Duodenal mucosa (tissue), 2 donors: Measurements from ENCODE around the gene VEGFA.
A peak's percentile ranks its signal among the peaks of the same experiment; 100 is the strongest.
"Not testable (repeated sequence)": the region's sequence is repeated elsewhere in the genome, so short reads cannot be mapped to it uniquely, and the experiment has no call there.

Source experiments
- H3K27ac ChIP-seq: one replicate; pipeline ENCODE4 v1.7.0; 2013; ENCODE audit warnings: low read depth, low read length
- H3K27me3 ChIP-seq, 2 donors: one replicate each; pipeline ENCODE4 v1.7.0; 2013; ENCODE audit warnings: low read length in 2 of 2, control low read depth in 1 of 2; ENCODE audit not compliant: insufficient read depth in 2 of 2, control insufficient read depth in 1 of 2
- H3K36me3 ChIP-seq, 2 donors: one replicate each; pipeline ENCODE4 v1.7.0; 2013; ENCODE audit warnings: low read length in 2 of 2, control low read depth in 1 of 2; ENCODE audit not compliant: insufficient read depth in 2 of 2, control insufficient read depth in 1 of 2
- H3K4me1 ChIP-seq, 2 donors: one replicate each; pipeline ENCODE4 v1.7.0; 2013; ENCODE audit warnings: low read length in 2 of 2, control low read depth in 1 of 2; ENCODE audit not compliant: insufficient read depth in 2 of 2, control insufficient read depth in 1 of 2
- H3K4me3 ChIP-seq, 2 donors: one replicate each; pipeline ENCODE4 v1.7.0; 2013; ENCODE audit warnings: low read length in 2 of 2, low read depth in 1 of 2
- H3K9ac ChIP-seq, 2 donors: one replicate each; pipeline ENCODE4 v1.7.0; 2013; ENCODE audit warnings: low read length in 2 of 2, low read depth in 1 of 2
- H3K9me3 ChIP-seq, 2 donors: one replicate each; pipeline ENCODE4 v1.7.0; 2013; ENCODE audit warnings: low read length in 2 of 2, control low read depth in 1 of 2; ENCODE audit not compliant: control insufficient read depth in 1 of 2

Gene VEGFA

GRCh38 chr6:43812850-43813578 is 43.0 kb downstream of the VEGFA start:
- H3K9ac ChIP-seq: peak overlapping the region in 1 of 2 donors; percentile 25
- peaks cover 46 to 60% of the 10 kb centered on the region in 2 donors for H3K4me1 ChIP-seq
- no peaks in the 10 kb centered on the region for H3K9me3 ChIP-seq
- H3K27me3 ChIP-seq: no peaks in the 10 kb centered on the region
- peak overlapping the region; percentile 79 for H3K27ac ChIP-seq
- peak overlapping the region in 1 of 2 donors; percentile 8 for H3K4me3 ChIP-seq
- no peaks in the 10 kb centered on the region for H3K36me3 ChIP-seq

- Histone ChIP-seq H3K27ac (peak overlapping the region; percentile 32), H3K27me3 (no peaks in the 10 kb centered on the region), H3K4me1 (peaks cover 46 to 58% of the 10 kb centered on the region in 2 donors), H3K36me3 (no peaks in the 10 kb centered on the region), H3K4me3 (no peak overlapping the region), H3K9me3 (no peaks in the 10 kb centered on the region), H3K9ac (peak overlapping the region in 1 of 2 donors; percentile 8)
Measured at GRCh38 chr6:43814111-43814510, 44.1 kb downstream of the VEGFA start.

GRCh38 chr6:43814865-43815264 is 44.9 kb downstream of the VEGFA start:
- Histone ChIP-seq H3K4me1 (peaks cover 48 to 57% of the 10 kb centered on the region in 2 donors), H3K9me3 (no peaks in the 10 kb centered on the region), H3K27me3 (no peaks in the 10 kb centered on the region), H3K36me3 (no peaks in the 10 kb centered on the region), H3K9ac (peak overlapping the region in 1 of 2 donors; percentile 35), H3K27ac (no peak overlapping the region), H3K4me3 (no peak overlapping the region)

- no peak overlapping the region for H3K27ac ChIP-seq
- H3K27me3 ChIP-seq: no peaks in the 10 kb centered on the region
Measured at GRCh38 chr6:43817192-43817591, 47.2 kb downstream of the VEGFA start.

DNA sequence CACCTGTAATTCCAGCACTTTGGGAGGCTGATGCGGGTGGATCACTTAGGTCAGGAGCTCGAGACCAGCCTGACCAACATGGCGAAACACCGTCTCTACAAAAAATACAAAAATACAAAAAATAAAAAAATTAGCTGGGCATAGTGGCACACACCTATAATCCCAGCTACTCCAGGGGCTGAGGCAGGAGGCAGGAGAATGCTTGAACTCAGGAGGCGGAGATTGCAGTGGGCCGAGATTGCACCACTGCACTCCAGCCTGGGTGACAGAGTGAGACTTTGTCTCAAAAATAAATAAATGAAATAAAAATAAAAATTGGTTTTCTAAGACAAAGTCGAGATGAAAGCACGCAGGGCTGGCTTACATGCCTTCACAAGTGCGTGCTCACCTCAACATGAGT is 49.0 kb downstream of the VEGFA start:
- H3K36me3 ChIP-seq, H3K27ac ChIP-seq, H3K4me3 ChIP-seq, H3K27me3 ChIP-seq, H3K9me3 ChIP-seq, H3K9ac ChIP-seq: not testable (repeated sequence)
- peaks cover 37 to 38% of the 10 kb centered on the region in 2 donors for H3K4me1 ChIP-seq

More at GRCh38 chr6:43817192-43817591, 47.2 kb downstream of the VEGFA start:
- H3K36me3 ChIP-seq: no peaks in the 10 kb centered on the region
- H3K9ac ChIP-seq: no peak overlapping the region
- no peak overlapping the region for H3K4me3 ChIP-seq
- peaks cover 37 to 40% of the 10 kb centered on the region in 2 donors for H3K4me1 ChIP-seq
- no peaks in the 10 kb centered on the region for H3K9me3 ChIP-seq

DNA sequence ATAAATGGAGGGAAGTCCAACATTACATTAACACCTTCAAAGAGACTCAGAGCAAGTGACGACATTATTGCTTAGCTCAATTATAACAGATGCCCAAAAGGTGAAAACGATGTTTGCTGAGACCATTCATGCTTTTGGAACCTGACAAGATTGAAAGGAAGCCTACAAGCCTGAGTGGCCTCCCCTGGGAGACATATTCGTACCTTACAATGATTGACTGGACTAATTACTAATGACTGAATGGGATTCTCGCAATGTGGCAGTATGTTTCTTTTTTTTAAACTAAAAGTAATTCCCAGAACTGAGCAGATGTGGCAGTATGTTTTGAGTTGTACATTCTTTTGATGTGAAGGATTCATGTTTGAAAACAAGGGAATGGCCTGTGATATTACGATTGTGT is 49.9 kb downstream of the VEGFA start:
- Histone ChIP-seq H3K27me3 (no peaks in the 10 kb centered on the region), H3K27ac (no peak overlapping the region), H3K9ac (no peak overlapping the region), H3K4me3 (no peak overlapping the region), H3K4me1 (peaks cover 37 to 40% of the 10 kb centered on the region in 2 donors), H3K36me3 (no peaks in the 10 kb centered on the region), H3K9me3 (no peaks in the 10 kb centered on the region)

DNA sequence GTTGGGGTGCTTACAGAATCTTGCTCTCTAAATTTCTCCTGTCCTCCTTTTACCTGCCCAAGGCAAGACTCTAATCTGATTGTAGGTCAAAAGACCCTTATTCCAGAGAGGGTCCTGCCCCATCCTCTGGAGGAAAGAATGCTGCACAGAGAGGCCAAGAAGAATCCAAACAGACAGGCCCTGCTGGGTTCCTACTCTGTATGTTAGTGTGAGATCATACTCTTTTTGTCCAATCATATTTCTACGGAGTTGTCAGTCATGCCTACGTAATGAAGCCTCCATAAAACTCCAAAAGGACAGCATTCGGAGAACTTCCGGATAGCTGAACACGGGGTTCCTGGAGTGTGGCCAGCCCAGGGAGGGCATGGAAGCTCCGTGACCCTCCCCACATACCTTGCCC is 50.5 kb downstream of the VEGFA start:
- Histone ChIP-seq H3K27me3 (no peaks in the 10 kb centered on the region), H3K36me3 (no peaks in the 10 kb centered on the region), H3K4me1 (peaks cover 39 to 40% of the 10 kb centered on the region in 2 donors), H3K4me3 (no peak overlapping the region), H3K9me3 (no peaks in the 10 kb centered on the region), H3K9ac (no peak overlapping the region), H3K27ac (no peak overlapping the region)

- H3K36me3 ChIP-seq: no peaks in the 10 kb centered on the region
- H3K9me3 ChIP-seq: no peaks in the 10 kb centered on the region
Measured at GRCh38 chr6:43821101-43821886, 51.3 kb downstream of the VEGFA start.

GRCh38 chr6:43823390-43823789 is 53.4 kb downstream of the VEGFA start:
- peak overlapping the region; percentile 34 for H3K27ac ChIP-seq
- peak overlapping the region in 1 of 2 donors; percentile 44 for H3K9ac ChIP-seq

More at GRCh38 chr6:43821101-43821886, 51.3 kb downstream of the VEGFA start:
- no peak overlapping the region for H3K4me3 ChIP-seq
- H3K27ac ChIP-seq: no peak overlapping the region
- no peak overlapping the region for H3K9ac ChIP-seq
- H3K27me3 ChIP-seq: no peaks in the 10 kb centered on the region
- H3K4me1 ChIP-seq: peaks cover 46 to 47% of the 10 kb centered on the region in 2 donors

More at GRCh38 chr6:43823390-43823789, 53.4 kb downstream of the VEGFA start:
- H3K36me3 ChIP-seq: no peaks in the 10 kb centered on the region
- H3K4me3 ChIP-seq: peak overlapping the region in 1 of 2 donors; percentile 30
- peaks cover 39 to 42% of the 10 kb centered on the region in 2 donors for H3K4me1 ChIP-seq
- no peaks in the 10 kb centered on the region for H3K27me3 ChIP-seq
- H3K9me3 ChIP-seq: no peaks in the 10 kb centered on the region
